HepG2 (cell line): ENCODE measurements around the gene PLCB2. TPM values are rescaled to one million over a fixed set of nuclear protein-coding genes. Genes with fewer than 3 reads are reported as not detected.
A peak's percentile ranks its signal among the peaks of the same experiment; 100 is the strongest.

ENCODE experiments used
- ASH2L ChIP-seq: fragments of 300-600, 200-600 bp; sonication (generic); IDR thresholded peaks from 2 replicates; pipeline ENCODE4 v1.7.0; 2017; ENCODE audit warnings: low read depth, mild to moderate bottlenecking, moderate library complexity, mixed read lengths, low read length; ENCODE audit not compliant: insufficient read length
- ATF1 ChIP-seq: IDR thresholded peaks from 2 replicates; pipeline ENCODE4 v1.6.1; 2016; ENCODE audit warnings: mild to moderate bottlenecking, control low read depth
- FLYWCH1 ChIP-seq: sonication (generic); formaldehyde crosslinking; IDR thresholded peaks from 2 replicates; pipeline ENCODE4 v1.8.1; 2023; ENCODE audit warnings: mild to moderate bottlenecking, missing genetic modification reagents
- FOXA3 ChIP-seq: IDR thresholded peaks from 2 replicates; pipeline ENCODE4 v1.6.1; 2016; ENCODE audit warnings: missing genetic modification reagents, missing compliant biosample characterization
- FUBP1 ChIP-seq: sonication (generic); formaldehyde crosslinking; IDR thresholded peaks from 2 replicates; pipeline ENCODE4 v1.5.1; 2020; ENCODE audit warnings: missing genetic modification reagents, mild to moderate bottlenecking, borderline replicate concordance
- HNRNPLL ChIP-seq: fragments of 200-400 bp; formaldehyde crosslinking; IDR thresholded peaks from 2 replicates; pipeline ENCODE4 v1.6.1; 2017; ENCODE audit warnings: mild to moderate bottlenecking, low read depth, low read length; ENCODE audit not compliant: poor library complexity, severe bottlenecking
- IKZF1 ChIP-seq: fragments of 450-650 bp; IDR thresholded peaks from 2 replicates; pipeline ENCODE4 v1.7.1; 2016
- KAT8 ChIP-seq: IDR thresholded peaks from 2 replicates; pipeline ENCODE4 v1.6.1; 2016; ENCODE audit warnings: missing genetic modification reagents, missing compliant biosample characterization
- MED1 ChIP-seq: sonication (generic); formaldehyde crosslinking; IDR thresholded peaks from 2 replicates; pipeline ENCODE4 v1.4.0; 2020; ENCODE audit warnings: missing genetic modification reagents
- MIXL1 ChIP-seq: IDR thresholded peaks from 2 replicates; pipeline ENCODE4 v1.6.1; 2016
- SALL2 ChIP-seq: sonication (generic); formaldehyde crosslinking; IDR thresholded peaks from 2 replicates; pipeline ENCODE4 v1.8.1; 2023; ENCODE audit warnings: mild to moderate bottlenecking, missing genetic modification reagents, inconsistent platforms
- SCMH1 ChIP-seq: sonication (generic); formaldehyde crosslinking; IDR thresholded peaks from 2 replicates; pipeline ENCODE4 v1.9.0; 2021; ENCODE audit warnings: missing genetic modification reagents, mild to moderate bottlenecking, borderline replicate concordance
- SKI ChIP-seq: fragments of 450-650 bp; IDR thresholded peaks from one replicate; pipeline ENCODE4 v1.6.1; 2018; ENCODE audit warnings: mild to moderate bottlenecking; ENCODE audit not compliant: partially characterized antibody
- SOX13 ChIP-seq, 3 experiments: fragments of 450-650 bp in 1 of 3; sonication (generic) in 1 of 3; formaldehyde crosslinking in 1 of 3; IDR thresholded peaks in 2 of 3; conservative IDR thresholded peaks in 1 of 3; 2 replicates each; pipeline versions ENCODE4 v1.5.0 to v1.6.1; 2016 to 2020; ENCODE audit warnings: antibody characterized with exemption in 1 of 3, mild to moderate bottlenecking in 1 of 3, missing compliant biosample characterization in 1 of 3, missing genetic modification reagents in 1 of 3, moderate library complexity in 1 of 3
- TFDP2 ChIP-seq: sonication (generic); formaldehyde crosslinking; IDR thresholded peaks from 2 replicates; pipeline ENCODE4 v1.4.0; 2020; ENCODE audit warnings: missing genetic modification reagents
- TSC22D2 ChIP-seq: sonication (generic); formaldehyde crosslinking; IDR thresholded peaks from 2 replicates; pipeline ENCODE4 v1.5.1; 2020; ENCODE audit warnings: missing genetic modification reagents, mild to moderate bottlenecking, borderline replicate concordance
- ZBTB7A ChIP-seq: sonication (generic); formaldehyde crosslinking; IDR thresholded peaks from 2 replicates; pipeline ENCODE4 v1.8.0; 2022; ENCODE audit warnings: mild to moderate bottlenecking, missing genetic modification reagents
- ZGPAT ChIP-seq: IDR thresholded peaks from 2 replicates; pipeline ENCODE4 v1.6.1; 2016; ENCODE audit warnings: mild to moderate bottlenecking
- ZKSCAN8 ChIP-seq: IDR thresholded peaks from 2 replicates; pipeline ENCODE4 v1.6.1; 2016; ENCODE audit warnings: borderline replicate concordance, missing genetic modification reagents, missing compliant biosample characterization
- ZNF326 ChIP-seq: sonication (generic); formaldehyde crosslinking; IDR thresholded peaks from 2 replicates; pipeline ENCODE4 v1.4.0; 2020; ENCODE audit warnings: missing genetic modification reagents, borderline replicate concordance
- ZNF331 ChIP-seq: sonication (generic); formaldehyde crosslinking; IDR thresholded peaks from 2 replicates; pipeline ENCODE4 v1.4.0; 2020; ENCODE audit warnings: missing genetic modification reagents
- ZNF383 ChIP-seq: sonication (generic); formaldehyde crosslinking; IDR thresholded peaks from 2 replicates; pipeline ENCODE4 v1.4.0; 2020; ENCODE audit warnings: missing genetic modification reagents, mild to moderate bottlenecking, borderline replicate concordance
- ZNF792 ChIP-seq: IDR thresholded peaks from 2 replicates; pipeline ENCODE4 v1.6.1; 2016
- ZNF841 ChIP-seq: sonication (generic); formaldehyde crosslinking; IDR thresholded peaks from 2 replicates; pipeline ENCODE4 v1.8.1; 2023; ENCODE audit warnings: missing genetic modification reagents, borderline replicate concordance
- ZUFSP ChIP-seq: sonication (generic); formaldehyde crosslinking; IDR thresholded peaks from 2 replicates; pipeline ENCODE4 v1.9.0; 2021; ENCODE audit warnings: missing genetic modification reagents, mild to moderate bottlenecking, borderline replicate concordance
- polyA plus RNA-seq, 8 experiments: library from polyadenylated mRNA; depleted of rRNA in 3 of 8; stranded (reverse) in 7 of 8; unstranded in 1 of 8; fragments of >200 nt; fragmentation: Illumina TruSeq in 4 of 8; extraction: Trizol in 4 of 8; gene quantifications; 2 replicates each; pipeline versions ENCODE4 v1.2.1 to v1.2.3, GENCODE V29; 2011 to 2016; ENCODE audit warnings: low read depth in 4 of 8, missing spikeins in 1 of 8, mixed read lengths in 1 of 8; ENCODE audit not compliant: insufficient read depth in 1 of 8
- total RNA-seq, 5 experiments: library from RNA; depleted of rRNA; stranded (reverse); fragments of >200 nt; fragmentation: Illumina TruSeq; extraction: Trizol; gene quantifications; 2 replicates each; pipeline ENCODE4 v1.2.3, GENCODE V29; 2016; ENCODE audit warnings: low read depth in 1 of 5

The PLCB2 gene
- total and polyA plus RNA-seq, 2 of the 13 experiments (the other 11 are each of a cell fraction or from before 2014, with no cell fraction given), result 0.11 TPM; not detected in 1

- TF ChIP-seq SOX13 (IDR thresholded peaks at IDR 0.05) (no peak), SOX13 (CRISPR knock-in tag; conservative IDR thresholded peaks at IDR 0.05 in 1 of 2, IDR thresholded peaks at IDR 0.05 in 1 of 2) (no peak), ATF1 (CRISPR knock-in tag) (no peak), ZNF383 (CRISPR knock-in tag) (no peak), KAT8 (CRISPR knock-in tag) (peak; percentile 52; the same call in 1 of the 2 replicates), FOXA3 (CRISPR knock-in tag) (peak; percentile 22; the same call in 1 of the 2 replicates), ZGPAT (CRISPR knock-in tag) (peak; percentile 83), FUBP1 (CRISPR knock-in tag) (no peak), MED1 (CRISPR knock-in tag) (peak; percentile 49), MIXL1 (CRISPR knock-in tag) (peak; percentile 27; the same call in 1 of the 2 replicates), ZBTB7A (no peak), ZKSCAN8 (CRISPR knock-in tag) (no peak), IKZF1 (no peak), ZNF792 (peak; percentile 48; the same call in 1 of the 2 replicates), ZUFSP (CRISPR knock-in tag) (no peak), TFDP2 (CRISPR knock-in tag) (peak; percentile 73), SALL2 (CRISPR knock-in tag) (peak; percentile 89), ZNF331 (CRISPR knock-in tag) (peak; percentile 63; the same call in 1 of the 2 replicates), ZNF326 (no peak), ZNF841 (CRISPR knock-in tag) (no peak), FLYWCH1 (no peak), TSC22D2 (CRISPR knock-in tag) (0 out of 2 replicates have a peak, but pooled peaks have one; percentile 57), SCMH1 (CRISPR knock-in tag) (no peak), HNRNPLL (peak; percentile 67), SKI (peak; percentile 77), ASH2L (peak; percentile 35)
Measured at GRCh38 chr15:40323239-40323952, 15.7 kb upstream of the PLCB2 start, which contains the start of gene INAFM2 (continued).
